Embryonic facial prominence (tissue), 1 donor: ENCODE data around the gene NINJ1.

Experiments
- DNase-seq: peaks from one replicate; pipeline ENCODE4 v3.0.0-alpha.2; 2016; ENCODE audit errors: extremely low spot score

Gene NINJ1

GRCh38 chr9:93100276-93100636 is 33.8 kb downstream of the NINJ1 start:
- DNase-seq, result no peak

- DNase-seq, result no peak
Observed at GRCh38 chr9:93099551-93100275, 34.3 kb downstream of the NINJ1 start.

- no peak for DNase-seq
Observed at GRCh38 chr9:93098236-93098946, 35.7 kb downstream of the NINJ1 start.

GRCh38 chr9:93097511-93098201 is 36.4 kb downstream of the NINJ1 start:
- DNase-seq, result no peak

GRCh38 chr9:93096811-93097382 is 37.2 kb downstream of the NINJ1 start:
- DNase-seq, result no peak

- DNase-seq, result no peak
Observed at GRCh38 chr9:93096131-93096802, 37.8 kb downstream of the NINJ1 start, which contains the start of gene CARD19. Gene CARD19 (plus strand): TSS chr9:93096217. CDS start chr9:93096346, 129 bp downstream.

- peak; percentile 98 for DNase-seq
Observed at GRCh38 chr9:93095205-93096130, 38.6 kb downstream of the NINJ1 start.

- peak; percentile 22 for DNase-seq
Observed at GRCh38 chr9:93094658-93095204, 39.3 kb downstream of the NINJ1 start.

- DNase-seq, result no peak
Observed at GRCh38 chr9:93093877-93094657, 40.0 kb downstream of the NINJ1 start.

- DNase-seq, result no peak
Observed at GRCh38 chr9:93093127-93093876, 40.7 kb downstream of the NINJ1 start.

GRCh38 chr9:93092251-93092991 is 41.6 kb downstream of the NINJ1 start:
- DNase-seq, result no peak

GRCh38 chr9:93091453-93092081 is 42.5 kb downstream of the NINJ1 start:
- DNase-seq, result no peak

GRCh38 chr9:93091056-93091452 is 43.0 kb downstream of the NINJ1 start:
- no peak for DNase-seq

- DNase-seq, result no peak
Observed at GRCh38 chr9:93090091-93090655, 43.9 kb downstream of the NINJ1 start.

GRCh38 chr9:93089481-93089991 is 44.5 kb downstream of the NINJ1 start:
- no peak for DNase-seq

- no peak for DNase-seq
Observed at GRCh38 chr9:93089024-93089423, 45.0 kb downstream of the NINJ1 start.

GRCh38 chr9:93088656-93089015 is 45.4 kb downstream of the NINJ1 start:
- no peak for DNase-seq
